Ascending aorta (tissue), 2 donors: ENCODE results near the gene CHRNG. TPM values are rescaled to one million over a fixed set of nuclear protein-coding genes. Genes with fewer than 3 reads are reported as not detected.
A peak's percentile ranks its signal among the peaks of the same experiment; 100 is the strongest.

Experiments
- DNase-seq, 2 donors: peaks; one replicate each; pipeline ENCODE4 v3.0.0-alpha.2; 2019; ENCODE audit warnings: low spot score in 2 of 2
- H3K27ac ChIP-seq, 2 donors: fragments of 200-600 bp; sonication (generic); one replicate each; pipeline ENCODE4 v1.5.1; 2016 to 2017; ENCODE audit warnings: mild to moderate bottlenecking in 1 of 2
- H3K27me3 ChIP-seq: fragments of 200-600 bp; sonication (generic); one replicate; pipeline ENCODE4 v1.5.1; 2017
- H3K36me3 ChIP-seq, 2 donors: fragments of 200-600 bp; sonication (generic); one replicate each; pipeline ENCODE4 v1.5.1; 2016
- H3K4me1 ChIP-seq, 2 donors: fragments of 200-600 bp; sonication (generic); one replicate each; pipeline ENCODE4 v1.5.1; 2016 to 2017; ENCODE audit warnings: mild to moderate bottlenecking in 1 of 2
- H3K4me3 ChIP-seq, 2 donors: fragments of 200-600 bp; sonication (generic); one replicate each; pipeline ENCODE4 v1.5.1; 2016 to 2017; ENCODE audit warnings: mild to moderate bottlenecking in 1 of 2
- H3K9me3 ChIP-seq, 2 donors: fragments of 200-600 bp; sonication (generic); one replicate each; pipeline ENCODE4 v1.5.1; 2016
- CTCF ChIP-seq, 3 experiments: fragments of 200-600 bp in 2 of 3; fragments of 450-650 bp in 1 of 3; sonication (generic) in 2 of 3; IDR thresholded peaks; one replicate each; pipeline ENCODE4 v1.5.1; 2016 to 2019; ENCODE audit warnings: antibody characterized with exemption in 3 of 3, mild to moderate bottlenecking in 1 of 3, moderate library complexity in 1 of 3
- intact Hi-C: fragments of 100-400 bp; cut with DNase I; formaldehyde crosslinking; loops from one replicate; pipeline ENCODE4 v1.15.1; 2023
- total RNA-seq: library from RNA; depleted of rRNA; stranded (reverse); fragments of >200 nt; gene quantifications from one replicate; pipeline ENCODE4 v1.1.0, GENCODE V29; 2016

Gene CHRNG
- total RNA-seq, 1 donor from 2014 or later, result not detected

GRCh38 chr2:232587512-232587911, 48.0 kb downstream of the CHRNG start:
- Histone ChIP-seq H3K27me3 (no peaks in the 10 kb centered on the region), H3K36me3 (peaks cover 2 to 11% of the 10 kb centered on the region in 2 donors), H3K9me3 (no peaks in the 10 kb centered on the region), H3K4me3 (no peak overlapping the region), H3K27ac (peak overlapping the region in 1 of 2 donors; percentile 16), H3K4me1 (peaks cover 0 to 14% of the 10 kb centered on the region in 2 donors)
- no peak for TF ChIP-seq CTCF (IDR thresholded peaks at IDR 0.05)
- intact Hi-C loops, result no loop called here
- no peak for DNase-seq

- TF ChIP-seq CTCF (IDR thresholded peaks at IDR 0.05), result no peak
- H3K36me3 ChIP-seq, result peaks cover 0 to 7% of the 10 kb centered on the region in 2 donors
- intact Hi-C loops, result no loop called here
- H3K4me3 ChIP-seq, result no peak overlapping the region
- no peak for DNase-seq
- H3K4me1 ChIP-seq, result peaks cover 0 to 17% of the 10 kb centered on the region in 2 donors
- H3K9me3 ChIP-seq, result no peaks in the 10 kb centered on the region
- no peaks in the 10 kb centered on the region for H3K27me3 ChIP-seq
- H3K27ac ChIP-seq, result peak overlapping the region; percentile 55 to 74
These were observed 48.5 kb downstream of the CHRNG start for GRCh38 chr2:232588031-232588430.

GRCh38 chr2:232588680-232589585, 49.4 kb downstream of the CHRNG start:
- Histone ChIP-seq H3K4me3 (no peak overlapping the region), H3K4me1 (peaks cover 0 to 22% of the 10 kb centered on the region in 2 donors), H3K9me3 (no peaks in the 10 kb centered on the region), H3K27me3 (no peaks in the 10 kb centered on the region), H3K36me3 (peaks cover 0 to 6% of the 10 kb centered on the region in 2 donors), H3K27ac (peak overlapping the region; percentile 55 to 74)
- peak in 1 of 2 donors; percentile 74 for DNase-seq
- no peak for TF ChIP-seq CTCF (IDR thresholded peaks at IDR 0.05)
- intact Hi-C loops, result no loop called here

GRCh38 chr2:232592772-232593395, 53.4 kb downstream of the CHRNG start:
- DNase-seq, result no peak
- H3K27ac ChIP-seq, result peak overlapping the region; percentile 45 to 55
- no peak overlapping the region for H3K4me3 ChIP-seq
- no peaks in the 10 kb centered on the region for H3K36me3 ChIP-seq
- no peaks in the 10 kb centered on the region for H3K9me3 ChIP-seq
- intact Hi-C loops, result no loop called here
- H3K4me1 ChIP-seq, result peaks cover 0 to 22% of the 10 kb centered on the region in 2 donors
- no peak for TF ChIP-seq CTCF (IDR thresholded peaks at IDR 0.05)
- no peaks in the 10 kb centered on the region for H3K27me3 ChIP-seq

DNA sequence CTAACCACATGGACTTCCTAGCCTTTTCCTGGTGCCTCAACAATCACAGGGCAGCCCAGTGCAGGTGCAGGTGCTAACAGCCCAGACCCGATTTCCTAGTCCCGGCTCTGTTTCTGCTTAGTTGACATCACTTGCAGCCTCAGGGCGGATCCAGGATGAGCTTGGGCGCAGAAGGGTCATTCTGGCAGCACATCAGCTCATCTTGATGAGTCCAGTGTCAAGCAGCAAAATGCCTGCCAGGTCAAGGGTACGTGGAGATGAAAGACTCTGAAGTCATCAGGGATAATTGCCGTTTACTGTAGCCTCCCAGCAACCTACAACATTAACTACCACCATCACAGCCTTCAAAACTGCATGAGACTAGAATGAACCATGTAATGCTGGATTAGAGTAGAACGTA, 54.5 kb downstream of the CHRNG start:
- Histone ChIP-seq H3K9me3 (no peaks in the 10 kb centered on the region), H3K27me3 (no peaks in the 10 kb centered on the region), H3K4me1 (peaks cover 0 to 17% of the 10 kb centered on the region in 2 donors), H3K36me3 (no peaks in the 10 kb centered on the region), H3K4me3 (no peak overlapping the region), H3K27ac (no peak overlapping the region)
- intact Hi-C loops, result no loop called here
- no peak for TF ChIP-seq CTCF (IDR thresholded peaks at IDR 0.05)
- no peak for DNase-seq

Other genes with a start within 250 kb of the CHRNG start
- not detected for gene ALPP, start 160.9 kb upstream of the CHRNG start, total RNA-seq
- gene ALPG, start 132.8 kb upstream of the CHRNG start, total RNA-seq, result not detected
- not detected for gene ALPI, start 83.5 kb upstream of the CHRNG start, total RNA-seq
- gene ECEL1, start 51.9 kb upstream of the CHRNG start, total RNA-seq, result 14.9 TPM
- gene PRSS56, start 19.3 kb upstream of the CHRNG start, total RNA-seq, result not detected
- gene CHRND, start 13.5 kb upstream of the CHRNG start, total RNA-seq, result not detected
- gene TIGD1, start 10.9 kb downstream of the CHRNG start, total RNA-seq, result 0.53 TPM
- gene EIF4E2, start 11.0 kb downstream of the CHRNG start, total RNA-seq, result 16.7 TPM
- 142 TPM for gene EFHD1, start 93.9 kb downstream of the CHRNG start, total RNA-seq
- 27.5 TPM for gene GIGYF2, start 157.6 kb downstream of the CHRNG start, total RNA-seq
- not detected for gene KCNJ13, start 236.9 kb downstream of the CHRNG start, total RNA-seq